Dedifferentiated amniotic fluid mesenchymal stem cell (primary cell): ENCODE data around the gene USP53.
"Not testable (repeated sequence)": the region's sequence is repeated elsewhere in the genome, so short reads cannot be mapped to it uniquely, and the experiment has no call there.

Source experiments
- DNase-seq: peaks from one replicate; pipeline ENCODE4 v3.0.0-alpha.2; 2016; ENCODE audit errors: extremely low spot score

Gene USP53

GRCh38 chr4:119271361-119272085 lies 59.0 kb downstream of the USP53 start:
- DNase-seq = no peak

GRCh38 chr4:119279541-119279940 lies 67.0 kb downstream of the USP53 start:
- not testable (repeated sequence) for DNase-seq

GRCh38 chr4:119279945-119280344 lies 67.4 kb downstream of the USP53 start:
- DNase-seq = not testable (repeated sequence)

- no peak for DNase-seq
Measured at GRCh38 chr4:119281393-119281792, 68.9 kb downstream of the USP53 start.

- DNase-seq = no peak
Measured at GRCh38 chr4:119284876-119285780, 72.6 kb downstream of the USP53 start.

GRCh38 chr4:119286377-119287002 lies 74.0 kb downstream of the USP53 start:
- DNase-seq = peak; percentile 94

GRCh38 chr4:119289313-119289712 lies 76.8 kb downstream of the USP53 start:
- no peak for DNase-seq

GRCh38 chr4:119290598-119290997 lies 78.1 kb downstream of the USP53 start:
- no peak for DNase-seq

GRCh38 chr4:119296356-119296755 lies 83.8 kb downstream of the USP53 start:
- DNase-seq = no peak

GRCh38 chr4:119297795-119298194 lies 85.3 kb downstream of the USP53 start:
- DNase-seq = no peak

- no peak for DNase-seq
Measured at GRCh38 chr4:119299260-119299671, 86.8 kb downstream of the USP53 start.

GRCh38 chr4:119299741-119300100 lies 87.2 kb downstream of the USP53 start:
- DNase-seq = no peak

GRCh38 chr4:119300101-119300978 lies 87.8 kb downstream of the USP53 start:
- DNase-seq = peak; percentile 91

GRCh38 chr4:119302073-119302832 lies 89.7 kb downstream of the USP53 start:
- DNase-seq = no peak

- no peak for DNase-seq
Measured at GRCh38 chr4:119303587-119304305, 91.2 kb downstream of the USP53 start.

- DNase-seq = no peak
Measured at GRCh38 chr4:119304431-119304830, 91.9 kb downstream of the USP53 start.

- no peak for DNase-seq
Measured at GRCh38 chr4:119307606-119308005, 95.1 kb downstream of the USP53 start.

- DNase-seq = no peak
Measured at GRCh38 chr4:119310826-119311225, 98.3 kb downstream of the USP53 start.

GRCh38 chr4:119313237-119313636 lies 100.7 kb downstream of the USP53 start:
- no peak for DNase-seq

GRCh38 chr4:119314356-119314755 lies 101.8 kb downstream of the USP53 start:
- peak; percentile 72 for DNase-seq
